NCI-H2227 (cell line): ENCODE measurements around the gene AK1.

Experiments used
- DNase-seq: peaks from one replicate; lab custom pipeline; 2025; ENCODE audit not compliant: unreplicated experiment; lab: John Stamatoyannopoulos, UW

AK1 gene

DNA sequence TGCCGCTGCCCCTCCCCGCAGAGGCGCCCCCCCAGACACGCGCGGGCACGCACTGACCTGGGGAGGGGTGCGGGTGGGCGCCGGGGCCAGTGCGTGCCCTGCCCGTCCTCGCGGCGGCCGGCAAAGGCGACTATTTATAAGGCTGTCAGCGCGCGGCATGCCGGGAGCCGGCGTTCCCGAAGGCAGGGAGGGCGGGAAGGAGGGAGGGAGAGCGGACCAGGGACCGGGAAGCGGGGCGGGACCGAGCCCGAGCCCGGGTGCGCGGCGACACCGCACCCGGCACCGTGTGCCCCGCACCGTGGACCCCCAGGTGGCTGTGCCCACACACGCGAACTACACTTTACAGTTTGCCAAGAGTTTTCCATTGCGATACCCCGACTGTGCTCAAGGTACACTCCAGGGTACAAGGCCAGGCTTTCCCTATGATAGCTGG, at the start of gene AK1:
AK1 (minus strand) TSS at position 110 of the 433 bp plus-strand sequence. CDS start 3,058 bp downstream, outside the sequence.
- DNase-seq = peak; percentile 73

DNA sequence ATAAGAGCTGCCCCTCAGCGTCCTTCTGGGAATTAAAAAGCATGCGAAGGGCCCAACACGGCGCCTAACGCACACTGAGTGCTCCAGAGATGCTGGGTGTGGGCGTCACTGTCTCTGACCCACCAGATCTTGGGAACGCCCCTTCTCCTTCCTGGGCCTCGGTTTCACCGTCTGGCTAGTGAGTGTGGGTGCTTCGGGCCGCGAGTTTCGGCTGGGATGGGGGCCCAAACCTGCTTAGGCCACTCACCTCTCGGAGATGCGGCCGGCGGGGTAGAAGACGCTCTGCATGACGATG, 49.4 kb upstream of the AK1 start:
- DNase-seq = no peak

- no peak for DNase-seq
These were observed 48.8 kb upstream of the AK1 start for GRCh38 chr9:127925959-127926905.

- no peak for DNase-seq
These were observed 47.4 kb upstream of the AK1 start for GRCh38 chr9:127924736-127925444.

DNA sequence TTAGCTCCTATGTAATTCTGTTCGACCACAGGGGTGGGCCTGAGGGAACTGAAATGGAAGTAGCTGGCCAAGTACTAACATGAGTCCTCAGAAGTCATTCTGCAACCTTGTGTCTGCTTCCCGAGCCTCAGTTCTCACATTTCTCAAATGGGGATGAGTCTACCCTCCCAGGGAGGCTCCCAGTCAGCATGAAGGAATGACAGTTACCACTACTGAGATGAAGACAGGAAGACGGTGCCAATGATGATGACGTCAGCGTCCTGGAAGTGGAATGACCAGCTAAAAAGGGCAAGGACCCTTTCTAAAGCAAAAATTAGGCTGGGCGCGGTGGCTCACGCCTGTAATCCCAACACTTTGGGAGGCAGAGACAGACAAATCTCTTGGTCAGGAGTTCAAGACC, 46.3 kb upstream of the AK1 start:
- DNase-seq = no peak

GRCh38 chr9:127923046-127923445, 45.6 kb upstream of the AK1 start:
- DNase-seq = no peak

- peak; percentile 53 for DNase-seq
These were observed 44.2 kb upstream of the AK1 start for GRCh38 chr9:127921557-127922120.

DNA sequence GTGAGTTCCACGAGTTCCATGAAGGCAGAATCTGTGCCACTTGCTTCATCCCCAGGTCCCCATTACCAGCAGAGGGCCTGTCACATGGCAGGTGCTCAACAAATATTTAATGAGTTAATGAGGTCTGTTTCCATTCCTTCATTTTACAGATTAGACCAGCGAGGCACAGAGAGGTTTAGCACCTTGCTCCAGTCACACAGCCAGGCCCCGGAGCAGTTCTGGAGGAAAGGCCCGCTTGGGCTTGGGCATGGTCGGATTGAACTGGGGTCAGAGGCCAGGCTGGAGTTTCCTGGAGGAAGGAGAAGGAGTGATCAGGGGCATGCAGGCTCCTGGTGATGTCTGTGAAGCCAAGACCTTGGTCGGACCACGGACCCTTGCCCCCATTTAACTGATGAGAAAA, 43.3 kb upstream of the AK1 start:
- DNase-seq = no peak

DNA sequence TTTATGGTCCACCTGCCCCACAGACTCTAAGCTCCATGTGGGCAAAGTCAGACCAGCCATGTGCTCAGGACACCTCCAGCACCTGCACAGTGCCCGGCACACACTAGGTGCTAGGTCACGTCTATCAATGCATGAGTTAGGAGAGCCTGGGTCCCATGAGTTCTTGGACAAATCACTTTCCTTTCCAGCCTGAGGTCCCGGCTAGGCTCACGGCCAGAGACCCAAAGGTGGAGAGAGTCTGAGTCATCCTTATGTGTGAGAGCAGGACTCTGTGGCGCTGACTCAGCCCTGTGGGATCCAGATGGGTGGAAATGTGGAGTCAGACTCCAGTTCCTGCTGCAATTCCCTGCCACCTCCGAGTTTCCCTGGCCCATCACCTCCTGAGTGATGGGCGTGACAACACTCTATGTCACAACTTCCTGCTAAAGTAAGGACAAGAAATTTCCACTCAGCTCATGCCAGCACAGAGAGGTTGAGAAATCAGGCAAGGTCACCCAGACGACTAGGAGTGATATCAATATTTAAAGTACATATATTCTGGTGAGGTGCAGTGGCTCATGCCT, 41.9 kb upstream of the AK1 start:
- DNase-seq = no peak

GRCh38 chr9:127918183-127919107, 41.0 kb upstream of the AK1 start:
- DNase-seq = no peak

DNA sequence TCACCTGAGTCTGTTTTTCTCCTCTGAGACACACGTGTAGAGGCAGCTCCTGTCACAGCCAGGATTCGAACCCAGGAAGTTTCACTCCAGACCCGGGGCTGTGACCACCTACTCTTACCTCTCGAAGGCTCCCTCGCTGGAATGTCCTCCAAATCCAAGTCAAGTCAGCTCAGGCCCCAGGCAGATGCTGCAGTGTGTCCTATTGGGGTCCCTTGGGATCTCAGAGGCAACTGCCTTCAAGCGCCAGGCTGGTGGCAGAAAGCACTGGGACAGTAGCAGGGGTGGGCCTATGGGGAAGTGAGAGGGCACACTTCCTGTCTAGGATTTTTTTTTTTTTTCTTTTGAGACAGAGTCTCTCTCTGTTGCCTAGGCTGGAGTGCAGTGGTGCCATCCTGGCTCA, 40.1 kb upstream of the AK1 start:
- no peak for DNase-seq

DNA sequence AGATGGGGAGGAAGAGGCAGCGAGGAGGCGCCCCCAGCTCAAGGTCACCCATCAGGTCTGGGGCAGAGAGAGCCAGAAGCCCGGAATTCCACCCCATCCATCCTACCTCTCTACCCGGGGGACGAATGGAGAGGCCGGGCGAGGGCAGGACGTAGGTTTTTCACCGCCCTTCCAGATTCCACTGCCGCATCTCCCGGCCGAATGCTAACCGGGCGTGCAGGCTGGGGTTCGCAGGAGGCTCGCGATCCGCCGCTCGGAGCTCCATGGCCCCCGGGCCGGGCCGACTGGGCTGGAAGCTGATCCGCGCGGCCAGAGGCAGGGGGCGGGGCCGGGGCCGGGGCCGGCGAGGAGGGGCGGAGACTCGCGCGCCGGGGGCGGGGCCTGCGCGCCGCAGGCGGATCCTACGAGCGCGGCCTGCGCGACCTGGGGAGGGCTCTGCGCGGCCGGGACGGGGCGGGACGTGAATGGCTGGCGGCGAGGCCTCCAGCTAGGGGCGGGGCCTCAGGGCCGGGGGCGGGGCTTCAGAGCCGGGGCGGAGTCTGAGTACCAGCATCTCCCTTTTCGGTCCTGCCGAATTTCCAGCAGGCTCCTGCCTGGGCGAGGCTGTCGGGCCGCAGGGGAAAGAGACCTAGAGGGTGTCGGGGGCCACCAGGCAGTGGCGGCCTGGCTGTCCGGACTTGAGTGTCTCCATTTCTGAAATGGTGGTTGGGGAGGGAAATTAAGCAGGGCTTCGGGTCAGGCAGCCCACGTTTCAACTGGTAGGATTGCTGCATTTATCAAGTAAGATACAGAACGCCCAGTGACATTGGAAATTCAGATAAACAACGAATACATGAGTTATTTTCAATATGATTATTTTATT, 39.5 kb upstream of the AK1 start, which contains the start of gene ST6GALNAC4:
ST6GALNAC4 (minus strand) TSS at position 322 of the 862 bp plus-strand sequence. CDS start 622 bp downstream, outside the sequence.
- DNase-seq = peak; percentile 87

DNA sequence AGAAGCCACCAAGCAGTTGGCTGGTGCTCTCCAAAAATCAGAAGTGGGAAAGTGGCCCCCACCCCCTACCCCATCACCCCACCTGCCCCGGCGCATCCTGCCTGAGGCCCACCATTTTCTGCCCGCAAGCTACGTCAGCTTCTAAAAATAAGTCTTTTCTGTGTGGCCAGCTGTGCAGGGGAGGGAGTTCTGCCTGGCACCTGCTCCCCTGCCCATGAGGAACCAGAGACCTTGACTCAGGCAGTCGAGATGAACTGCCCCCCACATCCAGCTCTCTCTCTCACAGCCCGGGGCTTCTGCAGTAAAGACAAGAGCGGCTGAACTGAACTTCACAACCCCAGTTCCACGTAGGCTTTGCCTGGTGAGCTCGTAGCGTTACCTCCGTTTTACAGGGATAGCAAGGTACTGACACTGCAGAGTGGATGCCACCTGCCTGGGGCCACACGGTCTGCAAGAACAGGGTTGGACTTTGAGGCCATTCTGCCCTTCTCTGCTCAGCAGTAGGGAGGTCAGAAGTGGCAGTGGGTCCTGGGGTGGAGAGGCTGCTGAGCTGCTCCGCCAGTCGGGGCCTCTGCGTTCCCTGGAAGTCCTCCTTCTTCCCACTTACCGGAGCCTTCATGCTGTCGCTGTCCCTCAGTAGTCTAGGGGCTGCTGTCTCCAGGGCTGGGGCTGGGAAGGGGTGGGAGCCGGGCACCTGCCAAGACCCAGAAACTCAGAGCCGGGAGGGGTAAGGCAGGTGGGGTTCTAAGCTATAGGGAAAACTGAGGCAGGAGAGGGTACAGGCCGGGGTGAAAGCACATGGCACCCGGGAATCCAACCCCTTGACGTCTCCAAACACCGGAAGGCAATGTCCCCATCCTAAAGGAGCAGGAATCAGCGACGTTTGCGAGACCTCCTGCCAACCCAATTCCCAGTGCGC, 38.6 kb upstream of the AK1 start:
- DNase-seq = no peak

DNA sequence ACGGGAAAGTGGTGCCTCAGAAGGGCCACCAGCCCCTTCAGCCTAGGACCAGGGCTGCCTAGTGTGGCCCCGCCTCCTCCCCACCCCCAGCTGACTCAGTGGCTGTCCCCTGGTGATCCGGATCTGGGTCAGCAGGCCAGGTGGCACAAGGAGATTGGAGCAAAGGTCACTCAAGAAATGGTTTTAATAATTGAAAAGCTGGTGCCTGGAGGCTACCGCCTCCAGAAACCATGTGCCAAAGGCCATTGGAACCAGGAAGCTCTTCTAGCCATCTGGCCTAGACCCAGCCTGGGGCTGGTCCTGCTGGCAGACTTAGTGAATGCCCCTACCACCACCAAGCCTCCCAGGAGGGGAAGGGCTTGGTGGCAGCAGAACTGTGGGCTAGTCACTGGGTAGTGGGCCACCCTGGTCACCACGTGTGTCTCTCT, 37.9 kb upstream of the AK1 start:
- no peak for DNase-seq

GRCh38 chr9:127913682-127914081, 36.2 kb upstream of the AK1 start:
- DNase-seq = no peak

GRCh38 chr9:127912882-127913281, 35.4 kb upstream of the AK1 start:
- no peak for DNase-seq

GRCh38 chr9:127912296-127912695, 34.8 kb upstream of the AK1 start:
- DNase-seq = no peak

DNA sequence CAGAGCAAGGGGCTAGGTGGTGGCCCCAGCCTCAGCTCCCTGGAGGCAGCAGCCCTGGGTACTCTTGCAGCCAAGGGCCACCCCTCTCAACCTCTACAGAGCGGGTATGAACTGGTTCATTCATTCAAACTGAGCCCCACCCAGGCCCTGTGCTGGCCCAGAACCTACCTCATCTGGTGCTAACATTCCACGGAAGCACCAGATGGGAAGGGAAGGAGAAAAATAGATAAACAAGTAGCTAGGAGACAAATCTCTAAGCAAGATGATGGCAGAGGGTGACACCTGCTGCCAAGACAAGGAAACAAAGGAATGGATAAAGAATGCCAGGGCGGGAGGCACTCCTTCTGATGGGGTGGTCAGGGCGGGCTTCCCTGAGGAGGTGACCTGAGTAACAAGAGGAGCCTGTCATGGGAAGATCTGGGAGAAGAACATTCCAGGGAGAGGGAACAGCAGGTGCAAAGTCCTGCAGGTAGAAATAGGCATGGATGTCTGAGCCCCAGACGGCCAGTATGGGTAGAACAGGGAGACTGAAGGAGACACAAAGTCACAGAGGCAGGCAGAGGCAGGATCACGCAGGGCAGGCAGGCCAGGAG, 33.2 kb upstream of the AK1 start:
- DNase-seq = no peak
